Hematopoietic multipotent progenitor cell treated with erythropoietin and hydrocortisone succinate and interleukin-3 and kit ligand, for 8 days (in vitro differentiated cells): ENCODE results near the gene AMIGO1.

Experiments used
- DNase-seq: peaks from one replicate; pipeline ENCODE4 v3.0.0-alpha.2; 2015

Gene AMIGO1, protein sequence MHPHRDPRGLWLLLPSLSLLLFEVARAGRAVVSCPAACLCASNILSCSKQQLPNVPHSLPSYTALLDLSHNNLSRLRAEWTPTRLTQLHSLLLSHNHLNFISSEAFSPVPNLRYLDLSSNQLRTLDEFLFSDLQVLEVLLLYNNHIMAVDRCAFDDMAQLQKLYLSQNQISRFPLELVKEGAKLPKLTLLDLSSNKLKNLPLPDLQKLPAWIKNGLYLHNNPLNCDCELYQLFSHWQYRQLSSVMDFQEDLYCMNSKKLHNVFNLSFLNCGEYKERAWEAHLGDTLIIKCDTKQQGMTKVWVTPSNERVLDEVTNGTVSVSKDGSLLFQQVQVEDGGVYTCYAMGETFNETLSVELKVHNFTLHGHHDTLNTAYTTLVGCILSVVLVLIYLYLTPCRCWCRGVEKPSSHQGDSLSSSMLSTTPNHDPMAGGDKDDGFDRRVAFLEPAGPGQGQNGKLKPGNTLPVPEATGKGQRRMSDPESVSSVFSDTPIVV

DNA sequence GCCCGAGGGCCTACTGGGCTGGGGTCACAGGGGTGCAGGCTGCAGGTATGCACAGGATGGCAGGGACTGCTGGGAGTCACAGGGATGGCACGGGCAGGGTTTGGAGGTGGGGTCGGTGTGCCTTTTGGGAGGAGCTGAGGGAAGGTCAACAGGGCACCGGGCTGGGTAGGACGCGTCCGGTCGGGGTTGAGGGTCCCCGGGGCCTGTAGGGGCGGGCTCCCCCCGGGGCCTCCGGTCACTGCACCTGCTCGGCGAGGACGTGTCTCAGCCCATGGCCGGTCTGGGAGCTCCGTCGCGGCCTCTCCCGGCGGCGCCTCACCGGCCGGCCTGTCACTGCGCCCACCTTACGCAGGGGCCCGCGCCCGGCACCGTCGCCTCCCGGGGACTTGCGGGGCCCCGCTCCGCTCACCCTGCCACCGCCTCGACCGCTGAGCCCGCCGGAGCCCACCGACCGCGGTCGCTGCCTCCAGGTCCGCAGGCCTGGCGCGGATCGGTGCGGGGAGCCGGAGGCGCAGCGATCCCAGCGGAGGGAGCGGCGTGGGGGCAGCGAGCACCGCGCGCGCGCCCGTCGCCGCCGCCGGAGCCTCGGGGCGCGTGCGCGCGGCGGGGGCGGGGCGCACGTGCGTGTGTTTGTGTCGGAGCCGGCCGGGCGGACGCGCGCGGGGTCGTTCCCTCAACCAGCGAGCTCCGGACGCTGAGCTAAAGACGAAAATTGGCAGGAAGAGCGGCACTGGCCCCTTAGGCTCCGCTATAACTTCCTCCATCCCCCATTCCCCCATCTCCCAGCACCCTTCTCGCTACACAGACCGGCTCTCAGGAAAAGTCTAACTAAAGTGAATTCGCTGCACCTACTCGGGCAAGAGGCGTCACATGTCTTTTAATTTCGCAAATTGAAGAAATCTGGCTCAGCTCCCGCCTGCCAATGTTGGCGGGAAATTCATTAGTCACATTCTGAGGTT is at the start of gene AMIGO1:
Gene AMIGO1 (minus strand): TSS at position 552 of the 959 bp plus-strand sequence. CDS start 815 bp downstream, outside the sequence.
- peak; percentile 25 for DNase-seq

DNA sequence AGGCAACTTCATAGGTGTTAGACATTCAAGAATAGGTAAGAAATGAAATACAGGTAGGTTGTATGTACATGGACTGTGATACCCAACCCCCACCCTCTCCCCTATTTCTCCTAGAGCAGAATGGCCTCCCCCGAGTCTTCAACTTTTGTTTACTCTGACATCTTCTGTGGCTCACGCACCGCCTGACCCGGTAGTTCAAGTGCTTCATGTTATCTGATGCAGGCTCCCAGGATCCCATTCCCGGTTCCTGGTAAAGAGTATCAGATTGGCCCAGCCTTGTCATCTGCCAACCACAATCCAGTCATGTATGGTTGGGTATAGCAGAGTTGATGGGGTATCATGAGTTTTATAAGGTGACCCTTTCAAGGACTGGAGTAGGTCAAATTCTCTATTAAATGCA is 48.0 kb upstream of the AMIGO1 start:
- peak; percentile 26 for DNase-seq

DNA sequence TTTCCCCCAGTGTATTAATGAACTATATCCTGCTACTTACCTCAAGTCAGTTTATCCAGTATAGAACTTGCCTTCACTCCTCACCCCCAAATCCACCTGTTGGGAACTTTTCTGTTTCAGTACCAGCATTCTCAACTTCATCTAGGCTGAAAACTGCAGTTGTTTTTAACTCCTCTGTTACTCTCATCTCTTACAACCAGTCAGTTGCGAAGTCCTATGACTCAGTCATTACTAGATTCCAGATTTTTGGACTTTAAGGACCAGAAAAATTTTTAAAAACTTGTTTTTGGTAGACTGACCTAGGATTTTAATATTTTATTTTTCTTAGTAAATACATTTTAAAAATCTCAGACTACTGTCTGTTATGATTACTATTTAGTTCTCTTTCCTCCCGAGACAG is 47.0 kb upstream of the AMIGO1 start:
- no peak for DNase-seq

DNA sequence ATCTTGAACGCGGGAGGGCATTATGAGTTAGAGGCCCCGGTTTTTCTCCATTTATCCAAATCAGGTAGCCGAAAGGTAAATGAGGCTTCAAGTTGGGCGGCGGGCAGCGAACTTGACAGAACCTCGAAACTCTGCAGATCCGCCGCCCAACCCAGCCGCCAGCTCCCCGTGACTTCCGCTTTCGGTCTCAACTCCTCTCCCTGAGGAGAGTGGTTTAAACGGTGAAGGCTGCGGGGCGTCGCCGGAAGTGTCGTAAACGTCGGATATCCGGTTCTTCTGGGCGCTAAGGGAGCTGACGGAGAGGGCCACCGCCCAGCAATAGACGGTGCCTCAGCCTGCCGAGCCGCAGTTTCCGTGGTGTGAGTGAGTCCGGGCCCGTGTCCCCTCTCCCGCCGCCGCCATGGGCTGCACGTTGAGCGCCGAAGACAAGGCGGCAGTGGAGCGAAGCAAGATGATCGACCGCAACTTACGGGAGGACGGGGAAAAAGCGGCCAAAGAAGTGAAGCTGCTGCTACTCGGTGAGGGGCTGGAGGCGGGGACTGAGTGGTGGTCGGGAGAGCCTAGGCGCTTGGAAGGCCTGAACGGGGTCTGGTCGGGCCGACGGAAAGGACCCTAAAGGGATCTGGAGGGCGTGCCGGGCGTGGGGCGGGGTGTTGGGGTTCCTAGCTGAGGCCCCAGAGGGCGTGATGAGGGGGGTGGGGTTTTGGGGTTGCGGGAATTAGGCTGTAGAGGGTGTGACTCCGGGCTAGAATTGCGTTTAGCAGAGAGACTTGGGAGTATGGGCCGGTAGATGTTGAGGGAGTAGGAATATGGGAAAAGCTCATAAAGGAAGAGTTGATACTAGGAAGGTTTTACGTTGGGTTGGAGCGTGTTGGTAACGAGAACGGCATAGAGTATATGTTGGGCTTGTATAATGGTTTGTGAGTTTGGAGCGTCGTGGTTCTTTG is 39.1 kb upstream of the AMIGO1 start, which contains the start of gene GNAI3:
Gene GNAI3 (plus strand): TSS at position 295 of the 947 bp plus-strand sequence. CDS start 106 bp downstream, at position 401.
- peak; percentile 97 for DNase-seq

DNA sequence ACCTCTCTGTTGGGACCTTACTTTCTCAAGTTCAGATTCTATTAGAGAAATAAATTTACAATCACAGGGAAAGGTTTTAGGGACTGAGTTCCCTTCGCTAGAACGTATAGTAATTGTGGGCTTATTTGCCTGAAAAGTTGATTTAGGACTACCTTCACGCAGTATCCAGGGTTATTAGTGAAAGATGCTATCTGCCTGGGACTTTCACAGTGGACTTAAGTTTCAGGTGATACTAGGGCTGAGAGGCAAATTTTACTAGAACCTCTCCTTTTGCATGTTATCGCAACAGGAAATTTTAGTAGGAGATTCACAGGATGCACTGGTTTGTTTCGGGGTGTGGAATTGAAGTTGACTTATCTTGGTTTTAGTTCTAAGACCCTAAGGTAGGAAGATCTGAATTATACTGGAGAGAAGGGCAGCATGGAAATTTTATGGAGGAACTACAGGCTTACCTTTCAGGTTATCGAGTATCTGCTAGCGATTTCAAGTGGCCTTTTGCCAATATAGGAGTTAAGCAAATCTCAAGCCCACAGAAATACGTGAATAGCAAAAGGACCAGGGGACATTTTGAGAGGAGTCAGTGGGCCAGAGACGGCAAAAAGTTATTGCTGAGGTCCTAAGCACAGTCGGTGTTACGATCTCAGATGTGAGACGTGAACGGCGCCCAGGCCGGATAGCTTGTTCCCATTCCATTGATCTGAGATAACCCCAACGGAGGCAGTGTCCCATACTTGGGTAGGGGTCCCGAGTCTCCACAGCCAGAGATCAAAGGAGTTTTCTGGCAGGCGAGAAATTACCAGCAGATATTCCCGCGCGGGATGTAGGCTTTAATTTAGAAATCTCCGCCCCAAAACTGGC is 38.2 kb upstream of the AMIGO1 start:
- DNase-seq = peak; percentile 35

DNA sequence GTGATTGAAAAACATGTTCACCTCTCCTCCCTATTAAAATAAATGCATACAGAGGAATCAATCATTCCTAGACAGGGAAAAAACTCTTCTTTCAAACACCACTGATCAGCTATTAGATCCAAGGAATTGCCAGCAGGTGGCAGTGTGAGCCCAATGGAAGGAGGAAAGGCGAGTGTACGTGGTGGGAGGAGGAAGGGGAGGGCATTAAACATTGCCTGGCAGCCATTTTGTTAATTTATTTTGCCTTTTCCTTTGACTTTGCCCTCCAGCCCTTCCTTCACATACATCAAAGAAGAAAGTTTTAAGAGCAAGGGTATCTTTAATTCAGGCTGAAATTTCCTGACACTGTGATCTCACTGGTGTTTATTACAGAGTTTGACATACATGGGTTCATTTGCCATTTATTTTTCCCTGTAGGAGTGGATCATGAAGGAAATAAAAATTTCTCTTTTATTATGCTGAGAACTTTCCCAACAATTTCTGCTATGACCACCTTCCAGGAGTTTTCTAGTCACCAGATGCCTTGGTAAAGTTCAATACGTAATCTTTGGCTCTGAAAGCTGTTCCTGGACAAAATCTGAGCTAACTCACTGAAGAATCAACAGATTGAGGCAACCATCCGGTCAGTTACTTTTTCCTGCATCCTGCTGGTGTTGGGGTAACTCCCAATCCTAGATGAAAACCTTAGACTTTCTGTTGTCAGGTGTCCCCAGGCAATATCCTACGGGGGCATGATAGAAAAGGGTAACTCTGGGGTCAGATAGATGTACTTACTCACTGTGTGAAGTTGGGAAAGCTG is 37.0 kb upstream of the AMIGO1 start:
- DNase-seq = peak; percentile 94

DNA sequence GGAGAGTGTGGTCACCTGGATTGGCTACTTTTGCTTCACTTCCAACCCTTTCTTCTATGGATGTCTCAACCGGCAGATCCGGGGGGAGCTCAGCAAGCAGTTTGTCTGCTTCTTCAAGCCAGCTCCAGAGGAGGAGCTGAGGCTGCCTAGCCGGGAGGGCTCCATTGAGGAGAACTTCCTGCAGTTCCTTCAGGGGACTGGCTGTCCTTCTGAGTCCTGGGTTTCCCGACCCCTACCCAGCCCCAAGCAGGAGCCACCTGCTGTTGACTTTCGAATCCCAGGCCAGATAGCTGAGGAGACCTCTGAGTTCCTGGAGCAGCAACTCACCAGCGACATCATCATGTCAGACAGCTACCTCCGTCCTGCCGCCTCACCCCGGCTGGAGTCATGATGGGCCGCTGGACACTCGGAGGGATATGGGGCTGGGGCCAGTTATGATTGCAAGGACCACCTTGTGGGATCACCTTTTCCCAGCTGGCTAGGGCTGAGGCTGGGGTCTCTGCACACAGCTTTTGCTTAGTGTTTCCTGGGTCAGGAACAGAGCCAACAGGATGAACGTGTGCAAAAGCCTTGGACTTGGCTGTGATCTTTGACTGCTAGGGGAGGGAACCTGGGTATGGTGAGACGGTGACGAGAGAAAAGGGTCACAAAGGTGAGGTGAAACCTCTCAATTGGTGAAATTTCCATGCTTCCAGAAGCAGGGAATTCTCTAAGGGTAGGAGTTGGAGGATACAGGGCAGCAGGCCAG is 34.6 kb upstream of the AMIGO1 start:
- no peak for DNase-seq

DNA sequence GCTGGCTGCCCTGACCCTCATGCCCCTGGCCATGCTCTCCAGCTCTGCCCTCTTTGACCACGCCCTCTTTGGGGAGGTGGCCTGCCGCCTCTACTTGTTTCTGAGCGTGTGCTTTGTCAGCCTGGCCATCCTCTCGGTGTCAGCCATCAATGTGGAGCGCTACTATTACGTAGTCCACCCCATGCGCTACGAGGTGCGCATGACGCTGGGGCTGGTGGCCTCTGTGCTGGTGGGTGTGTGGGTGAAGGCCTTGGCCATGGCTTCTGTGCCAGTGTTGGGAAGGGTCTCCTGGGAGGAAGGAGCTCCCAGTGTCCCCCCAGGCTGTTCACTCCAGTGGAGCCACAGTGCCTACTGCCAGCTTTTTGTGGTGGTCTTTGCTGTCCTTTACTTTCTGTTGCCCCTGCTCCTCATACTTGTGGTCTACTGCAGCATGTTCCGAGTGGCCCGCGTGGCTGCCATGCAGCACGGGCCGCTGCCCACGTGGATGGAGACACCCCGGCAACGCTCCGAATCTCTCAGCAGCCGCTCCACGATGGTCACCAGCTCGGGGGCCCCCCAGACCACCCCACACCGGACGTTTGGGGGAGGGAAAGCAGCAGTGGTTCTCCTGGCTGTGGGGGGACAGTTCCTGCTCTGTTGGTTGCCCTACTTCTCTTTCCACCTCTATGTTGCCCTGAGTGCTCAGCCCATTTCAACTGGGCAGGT is 33.9 kb upstream of the AMIGO1 start:
- DNase-seq = no peak

DNA sequence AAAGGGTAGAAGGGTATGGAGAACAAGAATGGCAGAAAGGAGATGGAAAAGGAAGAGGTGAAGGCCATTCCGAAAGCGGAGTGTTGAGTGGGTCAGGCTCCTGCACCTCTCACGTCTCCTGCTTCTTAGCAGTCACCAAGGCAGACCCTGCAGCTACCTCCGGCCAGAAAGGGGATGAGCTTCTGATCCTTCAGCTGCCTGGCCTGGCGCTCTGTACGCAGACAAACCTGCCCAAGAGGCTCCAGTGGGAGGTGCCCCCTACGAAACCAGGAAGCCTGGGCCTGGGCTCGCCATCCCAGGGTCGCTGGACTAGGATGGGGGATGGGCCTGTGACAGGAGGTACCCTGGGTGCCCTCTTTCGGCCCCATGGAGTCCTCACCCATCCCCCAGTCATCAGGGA is 33.1 kb upstream of the AMIGO1 start:
- DNase-seq = no peak

DNA sequence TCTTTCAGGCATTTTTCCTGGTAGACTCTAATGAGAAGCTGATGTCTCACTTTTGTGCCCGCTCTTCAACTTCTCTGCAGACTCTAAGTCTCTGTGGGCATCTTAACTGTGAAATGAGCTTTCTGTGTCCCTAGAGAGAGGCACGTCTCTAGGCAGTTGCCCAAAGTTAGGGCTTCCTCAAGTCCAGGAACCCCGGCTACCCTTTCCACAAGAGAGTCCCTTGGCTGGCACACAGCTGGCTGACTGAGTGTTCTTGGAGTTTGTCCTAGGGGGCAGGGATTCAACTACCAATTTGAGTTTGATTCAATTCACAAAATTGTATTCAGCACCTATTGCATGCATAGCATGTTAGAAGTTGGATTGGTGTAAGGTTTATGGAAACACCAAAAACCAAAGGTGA is 31.6 kb upstream of the AMIGO1 start:
- no peak for DNase-seq

DNA sequence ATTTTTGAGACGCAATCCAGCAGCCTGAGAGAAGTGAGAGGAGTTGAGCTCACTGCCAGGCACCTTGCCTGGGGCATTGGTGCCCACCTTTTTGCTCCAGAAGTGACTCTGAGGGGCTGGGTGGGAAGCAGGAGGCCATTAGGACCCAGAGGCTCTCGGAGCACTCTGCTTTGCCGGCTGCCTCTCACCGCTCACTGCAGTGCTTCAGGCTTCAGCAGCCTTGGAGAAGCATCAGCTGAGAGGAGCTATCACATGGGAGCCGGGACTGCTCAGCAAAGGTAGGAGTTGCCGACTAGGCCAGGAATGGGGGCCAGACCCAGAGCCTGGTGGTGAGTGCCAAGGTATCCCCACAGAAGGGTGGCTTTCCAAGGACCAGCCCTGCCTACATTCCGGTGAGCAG is 30.1 kb upstream of the AMIGO1 start, which contains the start of gene GPR61:
Gene GPR61 (plus strand): TSS at position 197 of the 400 bp plus-strand sequence. CDS start 3,151 bp downstream, outside the sequence.
- no peak for DNase-seq

DNA sequence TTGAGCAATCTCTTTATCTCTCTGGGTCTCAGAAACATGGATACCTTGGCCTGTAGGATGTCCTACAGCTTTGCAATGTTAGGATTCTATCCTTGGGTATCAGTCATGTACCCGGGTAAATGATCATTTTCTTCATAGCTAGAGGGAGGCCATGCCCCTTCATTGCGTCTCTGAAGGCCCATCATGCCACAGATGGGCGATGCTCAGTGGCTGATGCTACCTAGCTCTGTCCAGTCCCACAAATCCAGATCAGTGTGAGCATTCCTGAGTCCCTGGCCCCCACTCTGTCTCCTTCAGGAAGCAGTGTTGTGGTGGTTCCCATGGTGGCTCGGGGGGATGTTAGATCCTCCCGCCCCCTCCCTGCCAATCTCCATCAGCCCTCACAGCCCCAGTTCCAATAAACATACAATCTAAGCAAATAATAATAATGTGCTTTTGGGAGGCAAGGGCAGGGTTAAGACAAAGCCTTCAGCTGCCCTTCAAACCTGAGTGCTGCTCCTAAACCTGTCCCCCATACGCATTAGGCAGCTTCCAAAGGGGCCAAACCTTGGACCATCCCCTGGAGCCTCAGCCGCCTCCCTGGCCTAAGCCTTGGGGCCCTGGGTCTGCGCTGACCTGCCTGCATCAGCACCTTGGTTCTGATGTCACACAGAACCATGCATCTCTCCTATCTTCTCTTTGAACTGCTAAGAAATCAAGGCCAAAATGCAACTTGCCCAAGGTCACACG is 29.5 kb upstream of the AMIGO1 start:
- DNase-seq = no peak

DNA sequence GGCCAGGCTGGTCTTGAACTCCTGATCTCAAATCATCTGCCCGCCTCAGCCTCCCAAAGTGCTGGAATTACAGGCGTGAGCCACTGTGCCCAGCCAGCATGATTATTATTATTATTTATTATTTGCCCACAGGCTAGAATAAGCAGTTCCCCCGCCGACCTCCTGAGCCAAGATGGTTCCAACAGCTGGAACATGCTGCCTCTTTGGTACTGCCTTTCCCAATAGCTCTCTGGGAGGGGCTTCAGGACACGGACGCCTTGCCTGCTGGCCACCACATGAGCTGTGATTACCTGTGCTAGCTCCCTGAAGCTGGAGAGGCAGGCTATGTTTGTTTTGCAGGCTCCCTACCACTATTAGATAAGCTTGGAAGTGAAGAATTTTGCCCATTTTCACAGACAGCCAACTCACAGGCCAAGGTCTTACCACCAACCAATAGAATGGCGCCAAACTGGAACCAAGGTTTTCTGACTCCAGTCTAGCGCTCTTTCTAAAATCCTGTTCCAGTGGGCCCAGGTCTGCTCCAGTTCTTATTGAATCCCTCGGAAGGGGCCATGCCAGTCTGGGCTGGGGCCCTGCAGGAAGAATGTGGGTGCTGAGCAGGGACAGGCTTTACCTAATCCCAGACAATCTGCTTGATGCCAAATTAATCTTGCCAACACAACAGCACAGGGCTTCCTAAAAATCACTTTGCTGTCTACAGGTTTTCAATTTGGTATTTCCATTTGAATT is 28.1 kb upstream of the AMIGO1 start:
- no peak for DNase-seq

DNA sequence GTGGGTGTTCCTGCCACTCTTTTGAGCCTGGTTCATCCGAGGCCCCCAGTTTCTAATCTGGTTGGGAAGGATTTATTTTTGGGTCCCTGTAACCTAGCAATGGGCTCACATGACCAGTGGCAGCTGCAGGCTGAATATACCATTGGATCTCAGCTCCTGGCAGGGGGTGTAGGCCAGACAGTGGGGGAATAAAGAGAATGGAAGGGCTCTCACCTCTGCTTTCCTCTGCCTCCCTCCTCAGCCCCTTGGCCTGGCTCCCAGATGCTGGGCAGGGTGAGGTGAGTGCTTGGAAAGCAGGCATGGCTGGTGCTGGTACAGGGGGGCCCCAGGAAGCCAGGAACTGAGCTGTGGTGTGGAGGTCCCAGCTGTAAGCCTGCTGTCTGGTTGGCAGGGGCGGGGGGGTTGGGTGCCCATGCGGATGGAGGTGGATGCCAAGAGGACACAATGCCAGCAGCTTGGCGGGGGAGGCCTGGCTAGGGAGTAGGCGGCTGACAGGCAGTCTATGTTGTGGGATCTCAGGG is 26.5 kb upstream of the AMIGO1 start:
- DNase-seq = no peak

DNA sequence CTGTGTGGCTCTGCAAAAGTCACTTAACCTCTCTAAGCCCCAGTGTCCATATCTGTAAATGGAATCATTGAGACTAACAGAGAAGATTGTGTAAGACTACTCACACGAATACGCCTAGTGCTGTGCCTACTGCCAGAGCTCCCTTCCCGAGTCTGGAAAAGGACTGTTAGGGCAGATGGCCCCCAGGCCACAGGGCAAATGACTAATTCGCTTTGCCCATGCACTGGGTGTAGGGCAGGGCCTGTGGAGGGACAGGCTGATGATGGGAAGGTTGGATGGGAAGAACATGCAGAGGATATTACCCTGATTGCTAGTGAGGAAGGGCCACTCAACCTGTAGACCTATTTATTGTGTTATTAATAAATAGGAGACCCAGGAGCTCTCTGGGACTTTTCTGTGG is 26.0 kb upstream of the AMIGO1 start:
- DNase-seq = no peak

DNA sequence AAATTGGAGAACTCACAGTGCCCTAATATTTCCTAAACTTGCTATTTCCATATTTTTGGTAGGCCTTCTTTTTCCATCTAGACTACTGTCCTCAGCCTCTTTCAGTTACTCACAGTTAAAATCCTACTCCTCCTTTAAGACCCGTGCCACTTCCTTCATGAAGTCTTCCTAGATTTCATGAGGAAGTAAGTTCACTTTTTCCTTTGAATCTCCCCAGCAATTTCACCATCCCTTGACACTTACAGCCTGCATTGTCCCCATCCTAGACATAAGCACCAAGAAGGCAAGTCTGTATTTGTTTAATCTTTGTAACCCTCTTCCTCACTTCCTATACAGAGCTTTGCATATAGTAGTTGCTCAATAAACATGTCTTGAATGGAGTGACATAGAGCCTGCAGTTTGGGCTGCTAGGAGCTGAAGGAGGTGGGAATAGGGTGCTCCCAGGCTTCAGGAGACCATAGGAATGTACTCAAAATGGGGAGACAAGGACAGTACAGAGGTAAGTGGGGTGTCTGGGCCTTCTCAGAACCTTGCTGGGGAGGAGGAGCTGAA is 24.9 kb upstream of the AMIGO1 start:
- no peak for DNase-seq
